Osteoblast (primary cell): Measurements from ENCODE around the gene FA2H. TPM values are rescaled to one million over a fixed set of nuclear protein-coding genes. Genes with fewer than 3 reads are reported as not detected.

Experiments
- DNase-seq: peaks from one replicate; pipeline ENCODE4 v3.0.0; 2011; ENCODE audit warnings: low spot score, mixed read lengths; ENCODE audit not compliant: insufficient read length; ENCODE audit errors: missing footprints
- H2AFZ ChIP-seq: 2 replicates; pipeline ENCODE4 v1.6.0; 2011; ENCODE audit warnings: mild to moderate bottlenecking, low read length
- H3K27ac ChIP-seq: 2 replicates; pipeline ENCODE4 v1.5.1; 2011; ENCODE audit warnings: mild to moderate bottlenecking, low read depth, low read length, moderate library complexity
- H3K27me3 ChIP-seq: 2 replicates; pipeline ENCODE4 v1.6.0; 2012; ENCODE audit warnings: mild to moderate bottlenecking, control low read depth, inconsistent platforms, low read length, moderate library complexity; ENCODE audit not compliant: insufficient read depth
- H3K36me3 ChIP-seq: 2 replicates; pipeline ENCODE4 v1.5.1; 2011; ENCODE audit warnings: mild to moderate bottlenecking, low read length, control low read depth, moderate library complexity; ENCODE audit not compliant: insufficient read depth
- H3K4me1 ChIP-seq: 2 replicates; pipeline ENCODE4 v1.5.1; 2011; ENCODE audit warnings: mild to moderate bottlenecking, low read length, control low read depth, moderate library complexity; ENCODE audit not compliant: insufficient read depth
- H3K4me2 ChIP-seq: 2 replicates; pipeline ENCODE4 v1.6.0; 2011; ENCODE audit warnings: mild to moderate bottlenecking, low read length; ENCODE audit not compliant: insufficient read depth
- H3K4me3 ChIP-seq: fragments of 200-600 bp; sonication (generic); 3 replicates; pipeline ENCODE4 v1.5.1; 2012; ENCODE audit warnings: mild to moderate bottlenecking, low read length, inconsistent platforms; ENCODE audit not compliant: insufficient read depth
- H3K79me2 ChIP-seq: 2 replicates; pipeline ENCODE4 v1.6.0; 2012; ENCODE audit warnings: mild to moderate bottlenecking, low read length, control low read depth, inconsistent platforms; ENCODE audit not compliant: insufficient read depth
- H3K9me3 ChIP-seq: 2 replicates; pipeline ENCODE4 v1.5.1; 2011; ENCODE audit warnings: low read depth, low read length, control low read depth
- H4K20me1 ChIP-seq: 2 replicates; pipeline ENCODE4 v1.6.0; 2012; ENCODE audit warnings: mild to moderate bottlenecking, low read length, control low read depth; ENCODE audit not compliant: insufficient read depth
- total RNA-seq: library from RNA; depleted of rRNA; stranded (reverse); fragments of >200 nt; gene quantifications from 2 replicates; pipeline ENCODE4 v1.2.3, GENCODE V29; 2012
- TF ChIP-seq, protein P1 (sequence below): IDR thresholded peaks from 2 replicates; pipeline ENCODE4 v1.5.1; 2011; ENCODE audit warnings: mild to moderate bottlenecking, low read depth, low read length, moderate library complexity; ENCODE audit errors: extremely low read depth

FA2H gene
- total RNA-seq, 1 donor: not detected

DNA sequence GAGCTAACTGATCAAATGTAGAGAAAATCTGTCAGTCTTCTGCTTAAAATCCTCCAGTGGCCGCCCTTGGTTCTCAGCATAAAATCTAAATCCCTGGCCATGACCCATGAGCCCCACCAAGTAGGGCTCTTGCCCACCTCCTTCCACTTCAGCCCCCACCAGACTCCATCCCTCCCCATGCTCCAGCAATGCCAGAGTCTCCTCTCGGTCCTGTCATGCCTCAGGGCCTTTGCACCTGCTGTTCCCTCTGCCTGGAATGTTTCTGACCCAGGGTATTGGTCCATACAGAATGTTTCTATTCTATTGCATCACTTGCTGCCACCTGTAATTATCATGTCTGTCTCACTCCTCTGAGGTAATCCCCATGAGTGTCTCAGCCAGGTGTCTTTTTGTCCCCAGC, 22.4 kb downstream of the FA2H start:
- Histone ChIP-seq H3K4me3 (no peak overlapping the region), H3K4me2 (no peak overlapping the region), H2AFZ (no peak overlapping the region), H3K27me3 (peaks cover 14% of the 10 kb centered on the region), H3K27ac (no peak overlapping the region), H3K4me1 (peaks cover 7% of the 10 kb centered on the region), H4K20me1 (no peaks in the 10 kb centered on the region), H3K36me3 (no peaks in the 10 kb centered on the region), H3K9me3 (no peaks in the 10 kb centered on the region), H3K79me2 (no peaks in the 10 kb centered on the region)
- TF ChIP-seq, protein P1, sequence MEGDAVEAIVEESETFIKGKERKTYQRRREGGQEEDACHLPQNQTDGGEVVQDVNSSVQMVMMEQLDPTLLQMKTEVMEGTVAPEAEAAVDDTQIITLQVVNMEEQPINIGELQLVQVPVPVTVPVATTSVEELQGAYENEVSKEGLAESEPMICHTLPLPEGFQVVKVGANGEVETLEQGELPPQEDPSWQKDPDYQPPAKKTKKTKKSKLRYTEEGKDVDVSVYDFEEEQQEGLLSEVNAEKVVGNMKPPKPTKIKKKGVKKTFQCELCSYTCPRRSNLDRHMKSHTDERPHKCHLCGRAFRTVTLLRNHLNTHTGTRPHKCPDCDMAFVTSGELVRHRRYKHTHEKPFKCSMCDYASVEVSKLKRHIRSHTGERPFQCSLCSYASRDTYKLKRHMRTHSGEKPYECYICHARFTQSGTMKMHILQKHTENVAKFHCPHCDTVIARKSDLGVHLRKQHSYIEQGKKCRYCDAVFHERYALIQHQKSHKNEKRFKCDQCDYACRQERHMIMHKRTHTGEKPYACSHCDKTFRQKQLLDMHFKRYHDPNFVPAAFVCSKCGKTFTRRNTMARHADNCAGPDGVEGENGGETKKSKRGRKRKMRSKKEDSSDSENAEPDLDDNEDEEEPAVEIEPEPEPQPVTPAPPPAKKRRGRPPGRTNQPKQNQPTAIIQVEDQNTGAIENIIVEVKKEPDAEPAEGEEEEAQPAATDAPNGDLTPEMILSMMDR: no peak
- DNase-seq: no peak

DNA sequence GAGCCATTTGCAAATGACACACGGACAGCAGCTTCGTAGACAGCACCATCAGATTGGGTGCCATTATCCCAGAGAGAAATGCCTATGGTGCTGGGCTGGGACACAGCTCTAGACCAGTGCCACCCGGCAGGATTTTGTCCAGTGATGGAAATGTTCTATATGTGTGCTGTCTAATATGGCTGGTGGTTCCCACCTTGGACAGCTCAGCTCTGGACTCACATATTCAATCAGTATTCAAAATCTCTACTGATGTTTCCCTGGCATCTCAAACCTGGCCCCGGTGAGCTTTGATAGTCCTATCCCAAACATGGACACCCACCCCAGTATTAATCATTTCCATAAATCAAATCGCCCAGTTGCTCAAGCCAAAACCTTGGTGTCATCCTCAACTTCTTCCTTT, 23.0 kb downstream of the FA2H start:
- DNase-seq: no peak
- H4K20me1 ChIP-seq: no peaks in the 10 kb centered on the region
- no peak overlapping the region for H3K4me3 ChIP-seq
- H2AFZ ChIP-seq: no peak overlapping the region
- H3K4me2 ChIP-seq: no peak overlapping the region
- TF ChIP-seq, protein P1: no peak
- H3K9me3 ChIP-seq: no peaks in the 10 kb centered on the region
- peaks cover 10% of the 10 kb centered on the region for H3K27me3 ChIP-seq
- H3K36me3 ChIP-seq: no peaks in the 10 kb centered on the region
- no peak overlapping the region for H3K27ac ChIP-seq
- no peaks in the 10 kb centered on the region for H3K79me2 ChIP-seq
- peaks cover 7% of the 10 kb centered on the region for H3K4me1 ChIP-seq

DNA sequence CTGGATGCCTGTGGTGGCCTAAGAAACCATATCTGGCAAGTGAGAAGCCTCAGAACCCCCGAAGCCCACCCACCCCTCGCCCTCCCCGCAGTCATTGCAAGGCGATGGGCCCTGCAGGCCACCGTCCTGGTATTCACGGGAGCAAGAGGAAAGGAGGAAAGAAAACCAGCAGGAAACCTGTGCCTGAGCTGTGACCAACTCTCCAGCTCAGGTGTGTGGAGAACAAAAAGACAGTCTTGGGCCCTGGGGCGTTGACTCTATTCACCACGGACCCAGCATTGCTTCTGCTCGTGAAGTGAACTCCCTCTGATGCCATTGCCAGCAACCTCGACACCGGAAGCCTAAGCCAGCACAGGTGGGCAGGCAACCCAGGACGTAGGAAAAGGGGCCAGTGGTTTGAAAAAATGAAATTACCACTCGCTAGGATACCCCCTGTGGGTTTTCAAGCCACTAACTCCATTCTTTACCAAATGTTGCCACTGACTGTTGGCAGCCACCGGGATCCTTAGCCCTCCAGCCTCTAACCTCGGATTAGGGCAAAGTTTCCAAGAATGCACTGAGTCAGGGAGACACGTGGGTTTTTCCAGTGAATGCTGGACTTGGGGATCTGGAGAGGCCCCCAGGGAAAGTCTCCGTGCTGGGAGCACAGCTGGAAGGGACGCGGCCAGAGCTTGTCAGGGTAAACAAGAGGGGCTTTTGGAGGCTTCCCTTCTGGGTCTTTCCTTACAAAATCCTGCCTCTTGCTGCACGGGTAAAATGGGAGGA, 25.1 kb downstream of the FA2H start:
- H3K4me2 ChIP-seq: peak overlapping the region; percentile 51
- H3K4me3 ChIP-seq: peak overlapping the region; percentile 34
- H3K36me3 ChIP-seq: no peaks in the 10 kb centered on the region
- peak; percentile 87 for DNase-seq
- peak overlapping the region; percentile 39 for H2AFZ ChIP-seq
- H3K79me2 ChIP-seq: no peaks in the 10 kb centered on the region
- no peaks in the 10 kb centered on the region for H3K9me3 ChIP-seq
- no peak overlapping the region for H3K27ac ChIP-seq
- H3K27me3 ChIP-seq: peaks cover 6% of the 10 kb centered on the region
- peaks cover 7% of the 10 kb centered on the region for H3K4me1 ChIP-seq
- TF ChIP-seq, protein P1: no peak
- H4K20me1 ChIP-seq: no peaks in the 10 kb centered on the region

DNA sequence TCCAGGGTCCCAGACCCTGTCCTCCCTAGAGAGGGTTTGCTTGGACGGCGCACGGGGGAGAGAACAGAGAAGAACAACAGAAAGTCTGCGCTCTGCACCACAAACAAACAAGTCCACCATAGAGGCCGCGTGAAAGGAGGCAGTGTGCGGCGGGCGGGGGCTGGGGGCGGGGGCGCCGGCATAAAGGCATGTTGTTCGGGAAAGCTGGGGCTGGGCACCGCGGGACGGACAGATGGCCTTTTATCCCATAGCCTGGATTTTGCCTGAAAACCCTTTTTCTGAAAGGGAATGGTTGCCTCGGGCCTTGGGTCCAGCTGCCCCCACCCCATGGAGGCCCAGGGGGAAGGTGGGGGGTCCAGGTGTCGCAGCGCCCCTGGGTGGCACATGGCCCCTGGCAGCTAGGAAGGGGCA, 26.0 kb downstream of the FA2H start:
- Histone ChIP-seq H2AFZ (no peak overlapping the region), H3K4me3 (no peak overlapping the region), H3K4me2 (no peak overlapping the region), H3K79me2 (no peaks in the 10 kb centered on the region), H4K20me1 (no peaks in the 10 kb centered on the region), H3K36me3 (no peaks in the 10 kb centered on the region), H3K27me3 (peaks cover 6% of the 10 kb centered on the region), H3K27ac (no peak overlapping the region), H3K9me3 (no peaks in the 10 kb centered on the region), H3K4me1 (peaks cover 15% of the 10 kb centered on the region)
- DNase-seq: no peak
- TF ChIP-seq, protein P1: no peak
